Measurements from ENCODE around the gene HSD17B12.

Gene HSD17B12

DNA sequence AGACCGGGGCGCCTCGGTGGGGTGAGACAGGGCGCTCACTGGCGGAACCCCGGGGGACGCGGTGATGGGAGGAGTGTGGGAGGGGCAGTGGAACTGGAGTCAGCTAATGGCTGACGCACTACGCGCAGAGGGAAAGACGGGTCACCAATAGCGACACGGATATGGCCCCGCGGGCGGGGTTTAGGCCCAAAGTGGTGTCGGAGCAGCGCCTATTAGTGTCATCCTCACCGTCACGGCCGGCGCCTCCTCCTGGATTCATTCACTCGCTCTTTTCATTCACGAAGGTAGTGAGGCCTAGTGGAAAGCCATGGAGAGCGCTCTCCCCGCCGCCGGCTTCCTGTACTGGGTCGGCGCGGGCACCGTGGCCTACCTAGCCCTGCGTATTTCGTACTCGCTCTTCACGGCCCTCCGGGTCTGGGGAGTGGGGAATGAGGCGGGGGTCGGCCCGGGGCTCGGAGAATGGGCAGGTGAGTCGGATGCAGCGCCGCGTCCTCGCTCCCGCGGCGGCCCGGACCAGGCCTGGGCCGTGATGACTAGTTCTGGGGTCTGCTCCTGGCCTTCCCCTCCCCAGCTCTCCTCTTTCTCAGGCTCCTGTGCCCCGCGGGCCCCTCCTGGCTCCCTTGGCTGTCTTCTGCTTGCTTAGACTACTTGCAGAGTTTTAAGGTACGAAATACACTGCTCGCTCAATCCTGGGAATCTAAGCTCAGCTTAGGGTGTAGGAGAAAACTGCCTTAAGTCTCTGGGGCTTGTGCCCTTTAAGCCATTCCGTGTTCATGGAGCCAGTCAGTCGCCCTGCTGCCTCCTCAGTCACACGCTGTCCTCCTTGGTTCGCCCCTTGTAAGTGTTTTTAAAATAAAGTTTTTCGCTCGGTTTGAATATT, at the start of gene HSD17B12:
TSS of gene HSD17B12 (plus strand) at position 218 of the 880 bp plus-strand sequence. CDS start at position 308, 90 bp downstream.
- peak; percentile 72 for DNase-seq (ENCODE audit: insufficient read length, low spot score)
- FAIRE-seq = no peak
- TF ChIP-seq, protein P1, sequence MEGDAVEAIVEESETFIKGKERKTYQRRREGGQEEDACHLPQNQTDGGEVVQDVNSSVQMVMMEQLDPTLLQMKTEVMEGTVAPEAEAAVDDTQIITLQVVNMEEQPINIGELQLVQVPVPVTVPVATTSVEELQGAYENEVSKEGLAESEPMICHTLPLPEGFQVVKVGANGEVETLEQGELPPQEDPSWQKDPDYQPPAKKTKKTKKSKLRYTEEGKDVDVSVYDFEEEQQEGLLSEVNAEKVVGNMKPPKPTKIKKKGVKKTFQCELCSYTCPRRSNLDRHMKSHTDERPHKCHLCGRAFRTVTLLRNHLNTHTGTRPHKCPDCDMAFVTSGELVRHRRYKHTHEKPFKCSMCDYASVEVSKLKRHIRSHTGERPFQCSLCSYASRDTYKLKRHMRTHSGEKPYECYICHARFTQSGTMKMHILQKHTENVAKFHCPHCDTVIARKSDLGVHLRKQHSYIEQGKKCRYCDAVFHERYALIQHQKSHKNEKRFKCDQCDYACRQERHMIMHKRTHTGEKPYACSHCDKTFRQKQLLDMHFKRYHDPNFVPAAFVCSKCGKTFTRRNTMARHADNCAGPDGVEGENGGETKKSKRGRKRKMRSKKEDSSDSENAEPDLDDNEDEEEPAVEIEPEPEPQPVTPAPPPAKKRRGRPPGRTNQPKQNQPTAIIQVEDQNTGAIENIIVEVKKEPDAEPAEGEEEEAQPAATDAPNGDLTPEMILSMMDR (IDR thresholded peaks at IDR 0.05; ENCODE audit: insufficient read depth, missing control alignments) = no peak

GRCh38 chr11:43631732-43632131, 48.8 kb upstream of the HSD17B12 start:
- DNase-seq (ENCODE audit: insufficient read length, low spot score) = no peak
- TF ChIP-seq, protein P1 (IDR thresholded peaks at IDR 0.05; ENCODE audit: insufficient read depth, missing control alignments) = no peak
- FAIRE-seq = no peak

- DNase-seq (ENCODE audit: insufficient read length, low spot score) = no peak
- no peak for FAIRE-seq
- TF ChIP-seq, protein P1 (IDR thresholded peaks at IDR 0.05; ENCODE audit: insufficient read depth, missing control alignments) = no peak
These were observed 48.4 kb upstream of the HSD17B12 start for GRCh38 chr11:43632181-43632580.

- FAIRE-seq = no peak
- no peak for DNase-seq (ENCODE audit: insufficient read length, low spot score)
- TF ChIP-seq, protein P1 (IDR thresholded peaks at IDR 0.05; ENCODE audit: insufficient read depth, missing control alignments) = no peak
These were observed 41.8 kb upstream of the HSD17B12 start for GRCh38 chr11:43638717-43639116.

DNA sequence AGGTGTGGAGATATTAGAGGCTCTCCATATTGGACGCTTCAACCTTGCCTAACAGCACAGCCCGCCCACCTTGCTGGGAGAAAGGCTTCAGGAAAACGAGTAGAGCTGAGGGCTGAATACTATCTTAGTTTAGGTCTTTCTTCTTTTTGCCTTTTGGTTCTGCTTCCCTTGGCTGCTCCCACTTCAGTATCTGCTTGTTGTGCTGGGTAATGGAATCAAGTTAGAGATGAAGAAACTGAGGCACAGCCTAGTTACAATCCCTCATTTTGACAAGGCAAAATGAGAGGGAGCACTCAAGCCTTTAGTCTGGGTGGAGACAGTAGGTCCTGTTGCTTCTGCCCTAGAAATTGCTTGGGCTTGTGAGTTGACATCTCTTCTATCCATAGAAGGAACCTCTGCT, 41.3 kb upstream of the HSD17B12 start:
- DNase-seq (ENCODE audit: insufficient read length, low spot score) = no peak
- no peak for FAIRE-seq
- TF ChIP-seq, protein P1 (IDR thresholded peaks at IDR 0.05; ENCODE audit: insufficient read depth, missing control alignments) = no peak

DNA sequence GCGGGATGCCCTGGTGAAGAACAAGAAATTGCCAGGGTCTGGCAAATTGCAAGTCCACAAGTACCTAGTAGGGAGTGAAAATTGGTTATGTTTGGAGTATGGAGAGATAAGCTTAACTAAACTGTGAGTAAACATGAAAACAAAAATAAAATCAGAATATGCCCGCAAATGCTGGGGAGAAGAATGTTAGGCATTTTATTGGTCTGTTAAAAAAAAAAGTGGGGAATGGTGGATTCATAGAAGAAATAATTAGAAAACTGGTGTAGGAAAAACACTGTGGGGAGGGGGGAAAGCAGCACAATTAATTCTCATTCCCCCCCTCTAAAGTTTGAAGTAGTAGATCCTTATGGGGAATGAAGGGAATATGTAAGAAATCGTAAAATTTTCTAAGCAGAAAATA, 40.6 kb upstream of the HSD17B12 start:
- FAIRE-seq (no peak), DNase-seq (ENCODE audit: insufficient read length, low spot score) (no peak)
- TF ChIP-seq, protein P1 (IDR thresholded peaks at IDR 0.05; ENCODE audit: insufficient read depth, missing control alignments) = no peak
